Duodenal mucosa (tissue), 2 donors: ENCODE data around the gene AKAP13.
A peak's percentile ranks its signal among the peaks of the same experiment; 100 is the strongest.

ENCODE experiments used
- H3K27ac ChIP-seq: one replicate; pipeline ENCODE4 v1.7.0; 2013; ENCODE audit warnings: low read depth, low read length
- H3K27me3 ChIP-seq, 2 donors: one replicate each; pipeline ENCODE4 v1.7.0; 2013; ENCODE audit warnings: low read length in 2 of 2, control low read depth in 1 of 2; ENCODE audit not compliant: insufficient read depth in 2 of 2, control insufficient read depth in 1 of 2
- H3K36me3 ChIP-seq, 2 donors: one replicate each; pipeline ENCODE4 v1.7.0; 2013; ENCODE audit warnings: low read length in 2 of 2, control low read depth in 1 of 2; ENCODE audit not compliant: insufficient read depth in 2 of 2, control insufficient read depth in 1 of 2
- H3K4me1 ChIP-seq, 2 donors: one replicate each; pipeline ENCODE4 v1.7.0; 2013; ENCODE audit warnings: low read length in 2 of 2, control low read depth in 1 of 2; ENCODE audit not compliant: insufficient read depth in 2 of 2, control insufficient read depth in 1 of 2
- H3K4me3 ChIP-seq, 2 donors: one replicate each; pipeline ENCODE4 v1.7.0; 2013; ENCODE audit warnings: low read length in 2 of 2, low read depth in 1 of 2
- H3K9ac ChIP-seq, 2 donors: one replicate each; pipeline ENCODE4 v1.7.0; 2013; ENCODE audit warnings: low read length in 2 of 2, low read depth in 1 of 2
- H3K9me3 ChIP-seq, 2 donors: one replicate each; pipeline ENCODE4 v1.7.0; 2013; ENCODE audit warnings: low read length in 2 of 2, control low read depth in 1 of 2; ENCODE audit not compliant: control insufficient read depth in 1 of 2

AKAP13 gene

GRCh38 chr15:85700767-85701166, 320.4 kb downstream of the AKAP13 start:
- no peak overlapping the region for H3K9ac ChIP-seq
- no peak overlapping the region for H3K27ac ChIP-seq
- H3K4me1 ChIP-seq: peaks cover 16 to 25% of the 10 kb centered on the region in 2 donors
- no peaks in the 10 kb centered on the region for H3K9me3 ChIP-seq
- no peaks in the 10 kb centered on the region for H3K27me3 ChIP-seq
- no peak overlapping the region for H3K4me3 ChIP-seq
- H3K36me3 ChIP-seq: peaks cover 14 to 24% of the 10 kb centered on the region in 2 donors

DNA sequence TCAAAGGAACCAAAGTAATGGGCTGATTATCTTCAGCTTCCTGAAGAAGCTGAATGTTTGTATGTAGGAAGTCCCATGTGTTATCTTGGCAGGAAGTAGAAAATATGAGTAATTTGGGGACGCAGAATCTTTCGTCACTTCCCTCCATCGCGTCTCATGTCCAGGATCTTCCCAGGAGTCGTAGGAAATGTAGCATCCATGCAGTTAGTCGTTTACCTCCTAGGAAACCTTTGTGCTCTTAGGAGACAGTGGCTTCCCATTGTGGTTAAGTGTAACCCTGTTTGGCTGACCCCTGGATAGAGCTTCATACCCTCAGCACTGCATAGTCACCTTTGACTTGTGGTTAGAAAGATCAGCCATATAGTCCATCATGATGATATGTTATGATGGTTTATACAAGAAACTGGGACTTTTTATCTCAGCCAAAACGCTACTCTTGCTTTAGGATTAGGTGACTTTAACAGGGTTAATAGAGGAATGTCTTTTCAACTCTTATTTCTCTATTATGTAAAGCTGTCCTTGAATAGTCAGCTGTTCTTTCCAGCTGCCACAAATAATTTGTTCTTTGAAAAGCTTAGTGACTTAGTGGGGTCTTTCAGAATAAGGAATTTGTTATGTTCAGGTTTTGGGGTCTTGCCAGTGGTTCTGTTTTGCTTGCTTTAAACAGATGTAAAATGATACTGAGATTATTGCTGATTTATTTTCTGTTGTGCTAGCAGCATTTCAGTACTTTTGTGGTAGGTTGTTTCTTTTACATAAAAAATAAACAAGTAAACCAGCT, 322.1 kb downstream of the AKAP13 start:
- Histone ChIP-seq H3K9ac (peak overlapping the region; percentile 23 to 33), H3K9me3 (no peaks in the 10 kb centered on the region), H3K4me3 (no peak overlapping the region), H3K4me1 (peaks cover 30 to 38% of the 10 kb centered on the region in 2 donors), H3K27ac (peak overlapping the region; percentile 60), H3K27me3 (no peaks in the 10 kb centered on the region), H3K36me3 (peaks cover 4 to 12% of the 10 kb centered on the region in 2 donors)

DNA sequence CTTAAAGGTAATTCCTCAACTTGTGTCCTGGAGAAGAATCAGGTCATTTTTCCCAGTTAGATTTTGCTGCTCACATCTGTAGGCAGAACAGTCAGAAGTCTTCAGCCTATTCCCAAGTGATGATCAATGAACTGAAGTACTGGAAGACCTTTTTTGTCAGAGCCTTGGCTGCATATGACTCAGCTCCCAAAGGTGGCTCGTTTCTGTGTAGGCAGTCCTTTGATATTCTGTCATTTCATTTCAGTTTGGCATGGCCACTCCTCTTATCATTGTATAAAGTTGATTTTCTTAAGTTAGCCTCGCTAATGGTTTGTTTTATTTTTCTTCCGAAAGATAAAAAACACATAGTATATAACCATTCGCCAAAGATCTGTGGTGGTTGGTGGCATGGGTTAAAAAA, 323.7 kb downstream of the AKAP13 start:
- Histone ChIP-seq H3K4me3 (no peak overlapping the region), H3K27me3 (no peaks in the 10 kb centered on the region), H3K4me1 (peaks cover 41 to 49% of the 10 kb centered on the region in 2 donors), H3K36me3 (peaks cover 10 to 13% of the 10 kb centered on the region in 2 donors), H3K9me3 (no peaks in the 10 kb centered on the region), H3K27ac (peak overlapping the region; percentile 16), H3K9ac (peak overlapping the region in 1 of 2 donors; percentile 20)

DNA sequence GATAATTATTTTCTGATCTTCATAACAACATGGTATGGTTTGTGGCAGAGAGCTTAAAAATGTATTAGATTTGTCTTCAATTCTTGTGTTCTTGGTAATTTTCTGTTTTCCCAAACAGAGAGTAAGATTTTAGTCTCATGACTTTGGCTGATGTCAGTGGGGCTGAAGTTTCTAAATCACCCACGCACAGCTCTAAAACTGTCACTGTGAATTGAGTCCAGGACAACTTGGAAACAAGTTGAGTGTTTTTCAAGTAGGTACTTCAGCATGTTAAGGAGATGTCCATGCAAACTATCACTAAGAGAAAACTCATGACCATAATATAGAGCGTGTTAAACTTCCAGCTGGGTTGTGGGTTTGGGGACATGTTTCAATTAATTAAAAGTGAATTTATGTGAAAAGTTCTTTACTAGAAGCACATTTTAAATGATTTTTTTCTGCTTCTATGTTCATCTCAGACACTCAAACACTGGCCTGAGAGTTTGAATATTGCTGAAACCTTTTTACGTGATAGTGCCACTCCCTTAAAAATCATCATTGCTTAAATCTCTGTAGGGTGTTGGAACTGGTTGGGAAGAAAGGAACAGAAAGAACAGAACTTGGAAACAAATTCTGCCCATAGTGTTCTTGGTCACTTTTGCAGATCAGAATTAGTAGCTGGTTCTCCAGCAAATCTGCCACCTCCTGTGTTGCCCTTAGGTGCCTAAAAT, 324.5 kb downstream of the AKAP13 start:
- no peak overlapping the region for H3K9ac ChIP-seq
- no peak overlapping the region for H3K4me3 ChIP-seq
- H3K27ac ChIP-seq: peak overlapping the region; percentile 5
- H3K27me3 ChIP-seq: no peaks in the 10 kb centered on the region
- H3K4me1 ChIP-seq: peaks cover 37 to 49% of the 10 kb centered on the region in 2 donors
- H3K9me3 ChIP-seq: no peaks in the 10 kb centered on the region
- peaks cover 6 to 13% of the 10 kb centered on the region in 2 donors for H3K36me3 ChIP-seq

GRCh38 chr15:85706779-85707518, 326.5 kb downstream of the AKAP13 start:
- peaks cover 22 to 24% of the 10 kb centered on the region in 2 donors for H3K36me3 ChIP-seq
- no peaks in the 10 kb centered on the region for H3K9me3 ChIP-seq
- H3K27me3 ChIP-seq: no peaks in the 10 kb centered on the region
- H3K27ac ChIP-seq: peak overlapping the region; percentile 53
- H3K4me3 ChIP-seq: peak overlapping the region; percentile 37 to 56
- peak overlapping the region in 1 of 2 donors; percentile 27 for H3K9ac ChIP-seq
- H3K4me1 ChIP-seq: peaks cover 37 to 49% of the 10 kb centered on the region in 2 donors

DNA sequence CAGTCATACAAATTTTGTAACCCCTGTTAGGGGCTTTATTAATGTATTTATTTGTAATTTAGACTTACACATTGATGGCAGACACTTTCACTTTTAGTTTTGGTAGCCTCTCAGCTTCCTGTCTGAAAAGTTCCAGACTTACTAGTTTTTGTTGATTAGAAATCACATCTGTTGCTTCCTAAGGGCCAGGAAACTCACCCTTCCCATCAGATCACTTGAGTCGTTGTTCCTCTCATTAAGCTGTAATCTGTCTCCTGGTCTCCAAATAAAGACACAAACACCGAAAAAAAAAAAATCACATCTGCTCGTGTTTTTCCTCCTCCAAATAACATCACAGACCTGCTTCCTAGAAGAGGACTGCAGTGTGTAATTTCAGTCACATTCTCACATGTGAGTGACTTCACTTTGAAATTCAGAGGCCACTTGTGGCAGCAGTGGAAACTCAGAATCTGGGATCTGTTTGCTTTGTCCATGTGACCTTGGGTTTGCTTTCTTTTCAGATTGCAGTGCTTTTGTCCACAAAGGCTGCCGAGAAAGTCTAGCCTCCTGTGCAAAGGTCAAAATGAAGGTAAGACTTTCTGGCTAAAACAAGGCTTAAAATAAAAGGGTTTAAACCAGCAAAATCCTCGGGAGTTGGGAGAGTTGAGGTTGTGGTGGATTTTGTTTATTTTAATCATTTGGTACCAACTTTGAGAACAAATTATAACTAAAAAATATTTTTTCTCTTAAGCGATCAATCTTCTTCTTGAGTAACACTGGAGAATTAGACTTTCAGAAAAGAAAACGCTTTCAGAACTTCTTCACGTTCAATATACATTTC, 327.3 kb downstream of the AKAP13 start:
- Histone ChIP-seq H3K4me1 (peaks cover 37 to 42% of the 10 kb centered on the region in 2 donors), H3K27ac (peak overlapping the region; percentile 53), H3K4me3 (peak overlapping the region; percentile 37 to 56), H3K9me3 (no peaks in the 10 kb centered on the region), H3K9ac (peak overlapping the region; percentile 27 to 52), H3K36me3 (peaks cover 26 to 30% of the 10 kb centered on the region in 2 donors), H3K27me3 (no peaks in the 10 kb centered on the region)

GRCh38 chr15:85708402-85708941, 328.1 kb downstream of the AKAP13 start:
- no peak overlapping the region for H3K4me3 ChIP-seq
- H3K9ac ChIP-seq: peak overlapping the region in 1 of 2 donors; percentile 27
- peaks cover 26 to 36% of the 10 kb centered on the region in 2 donors for H3K36me3 ChIP-seq
- no peaks in the 10 kb centered on the region for H3K27me3 ChIP-seq
- H3K4me1 ChIP-seq: peaks cover 36 to 37% of the 10 kb centered on the region in 2 donors
- no peaks in the 10 kb centered on the region for H3K9me3 ChIP-seq
- H3K27ac ChIP-seq: peak overlapping the region; percentile 47

- H3K4me1 ChIP-seq: peaks cover 31 to 33% of the 10 kb centered on the region in 2 donors
- H3K9me3 ChIP-seq: no peaks in the 10 kb centered on the region
- peaks cover 26 to 43% of the 10 kb centered on the region in 2 donors for H3K36me3 ChIP-seq
- no peak overlapping the region for H3K9ac ChIP-seq
- H3K4me3 ChIP-seq: no peak overlapping the region
- H3K27ac ChIP-seq: no peak overlapping the region
- H3K27me3 ChIP-seq: no peaks in the 10 kb centered on the region
Observed at GRCh38 chr15:85709250-85709649, 328.8 kb downstream of the AKAP13 start.

- Histone ChIP-seq H3K4me3 (no peak overlapping the region), H3K9me3 (no peaks in the 10 kb centered on the region), H3K36me3 (peaks cover 31 to 47% of the 10 kb centered on the region in 2 donors), H3K27me3 (no peaks in the 10 kb centered on the region), H3K4me1 (peaks cover 24 to 25% of the 10 kb centered on the region in 2 donors), H3K27ac (no peak overlapping the region), H3K9ac (no peak overlapping the region)
Observed at GRCh38 chr15:85710340-85710842, 330.0 kb downstream of the AKAP13 start.
